Ovary (tissue), 9 donors: ENCODE data around the gene IGF1R. TPM values are rescaled to one million over a fixed set of nuclear protein-coding genes. Genes with fewer than 3 reads are reported as not detected.

Experiments used
- DNase-seq, 5 donors: peaks; one replicate each; pipeline ENCODE4 v3.0.0-alpha.2; 2019 to 2020
- H3K27ac ChIP-seq, 2 donors: fragments of 200-600 bp; one replicate each; pipeline versions ENCODE4 v1.5.1 to v1.8.0; 2019 to 2022
- H3K27me3 ChIP-seq: fragments of 200-600 bp; one replicate; pipeline ENCODE4 v1.8.0; 2022
- H3K36me3 ChIP-seq: fragments of 200-600 bp; sonication (generic); one replicate; pipeline ENCODE4 v1.5.1; 2019
- H3K4me1 ChIP-seq: one replicate; pipeline ENCODE4 v1.8.1; 2013; ENCODE audit warnings: mild to moderate bottlenecking, moderate library complexity; ENCODE audit not compliant: insufficient read depth
- H3K4me3 ChIP-seq: fragments of 200-600 bp; sonication (generic); one replicate; pipeline ENCODE4 v1.5.1; 2017
- H3K9me3 ChIP-seq, 2 donors: fragments of 200-600 bp in 1 of 2; sonication (generic) in 1 of 2; one replicate each; pipeline versions ENCODE4 v1.5.1 to v1.8.1; 2013 to 2019; ENCODE audit warnings: mild to moderate bottlenecking in 1 of 2, moderate library complexity in 1 of 2
- CTCF ChIP-seq, 3 donors: fragments of 450-650 bp in 2 of 3; fragments of 200-600 bp in 1 of 3; IDR thresholded peaks; one replicate each; pipeline versions ENCODE4 v1.5.1 to v1.8.0; 2016 to 2022; ENCODE audit warnings: antibody characterized with exemption in 3 of 3, mild to moderate bottlenecking in 1 of 3
- EP300 ChIP-seq: sonication (generic); formaldehyde crosslinking; IDR thresholded peaks from one replicate; pipeline ENCODE4 v1.6.1; 2017; ENCODE audit warnings: antibody characterized with exemption
- POLR2A ChIP-seq: fragments of 450-650 bp; IDR thresholded peaks from one replicate; pipeline ENCODE4 v1.6.1; 2017; ENCODE audit warnings: antibody characterized with exemption, mild to moderate bottlenecking, moderate library complexity
- WGBS, 3 donors: extraction: QIAGEN DNeasy Blood & Tissue Kit in 1 of 3; methylation state at CpG; one replicate each; pipeline versions ENCODE4 v1.1.5 to v1.1.7; 2013 to 2017; 5-methylcytosine and 5-hydroxymethylcytosine counted together
- intact Hi-C, 4 donors: fragments of 100-400 bp; cut with DNase I; formaldehyde crosslinking; loops; one replicate each; pipeline versions ENCODE4 v1.11.0 to v1.15.1; 2022 to 2023
- polyA plus RNA-seq, 2 donors: library from polyadenylated mRNA; stranded (reverse); fragments of 200-250 nt in 1 of 2; fragments of 350-450 nt in 1 of 2; fragmentation: Illumina TruSeq in 1 of 2; extraction: RNeasy Lipid Tissue Mini Kit (QIAGEN cat#74804) in 1 of 2; gene quantifications; one replicate each; pipeline ENCODE4 v1.2.3, GENCODE V29; 2013 to 2014
- total RNA-seq, 7 donors: library from RNA; depleted of rRNA in 2 of 7; stranded (reverse); fragments of >200 nt in 2 of 7; fragmentation: NEBNext Ultra II Directional in 3 of 7; extraction: Animal tissue kit (Norgen Biotek cat#: 25700) in 3 of 7; gene quantifications; one replicate each; pipeline versions ENCODE4 v1.1.0 to v1.2.4, GENCODE V29; 2016 to 2023
- donor health status: DM: no; HTN: no; CAD: no; lungs with moderate emphysema.
- donor health status: DM: no; HTN: no; CAD: no.
- donor health status: Bipolar disorder and iron deficiency.
- donor health status: DM: yes; HTN: yes; CAD: no.
- donor health status: DM: no; HTN: no; CAD: no.
- donor health status: DM: yes; HTN: yes; CAD: no.

IGF1R gene
- total and polyA plus RNA-seq, 9 donors, result 15.4 to 88.7 (median 68.9) TPM

GRCh38 chr15:98855067-98855814 is 206.9 kb downstream of the IGF1R start:
- 85 to 90% (median 90%) methylated on average over 10 of the region's 10 CpGs for WGBS, 3 donors
- no peaks in the 10 kb centered on the region for H3K9me3 ChIP-seq
- DNase-seq, result no peak
- H3K4me3 ChIP-seq, result no peak overlapping the region
- no peaks in the 10 kb centered on the region for H3K36me3 ChIP-seq
- peak overlapping the region in 1 of 2 donors; percentile 94 for H3K27ac ChIP-seq
- TF ChIP-seq CTCF (IDR thresholded peaks at IDR 0.05), result no peak
- TF ChIP-seq POLR2A, result no peak
- TF ChIP-seq EP300, result no peak
- peaks cover 35% of the 10 kb centered on the region for H3K4me1 ChIP-seq
- intact Hi-C loops, result no loop called here
- no peaks in the 10 kb centered on the region for H3K27me3 ChIP-seq

DNA sequence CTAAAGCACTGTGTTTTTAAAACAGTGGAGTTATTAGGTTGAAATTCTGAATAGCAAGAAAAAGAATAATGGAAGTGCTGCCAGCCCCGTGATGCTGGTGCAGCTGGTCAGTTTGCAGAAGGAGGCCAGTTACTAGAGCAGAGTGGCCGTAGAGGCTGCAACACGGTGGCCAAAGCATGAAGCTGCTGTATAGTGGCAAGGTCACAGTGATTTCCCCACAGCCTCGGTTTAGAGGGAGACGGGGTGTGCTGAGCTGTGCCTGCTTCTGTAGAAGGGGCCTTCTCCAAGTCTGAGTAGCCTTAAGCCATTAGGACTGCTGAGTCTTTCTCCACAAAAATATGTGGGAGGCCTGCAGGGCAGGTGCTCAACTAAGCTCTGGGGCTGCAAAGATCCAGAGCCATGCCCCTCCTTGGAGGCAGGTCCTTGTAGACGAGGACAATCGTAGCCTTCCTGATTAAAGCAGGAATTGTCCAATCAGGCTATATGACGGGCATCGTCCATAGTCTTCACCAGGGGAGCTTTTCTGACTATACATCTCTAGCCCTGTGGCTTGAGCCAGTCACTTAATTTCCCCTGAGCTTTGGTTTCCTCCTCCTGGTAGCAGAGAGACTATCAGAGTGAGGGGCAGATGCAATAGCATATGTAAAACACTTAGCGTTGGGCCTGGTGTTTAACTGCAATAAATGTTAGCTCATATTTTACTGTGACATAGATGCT is 207.6 kb downstream of the IGF1R start:
- H3K9me3 ChIP-seq, result no peaks in the 10 kb centered on the region
- H3K27ac ChIP-seq, result peak overlapping the region in 1 of 2 donors; percentile 94
- intact Hi-C loops, result no loop called here
- peaks cover 33% of the 10 kb centered on the region for H3K4me1 ChIP-seq
- DNase-seq, result no peak
- H3K36me3 ChIP-seq, result no peaks in the 10 kb centered on the region
- TF ChIP-seq POLR2A (no peak), CTCF (IDR thresholded peaks at IDR 0.05) (no peak), EP300 (no peak)
- 34 to 44% (median 40%) methylated on average over 10 of the region's 10 CpGs for WGBS, 3 donors
- H3K27me3 ChIP-seq, result no peaks in the 10 kb centered on the region
- H3K4me3 ChIP-seq, result no peak overlapping the region

DNA sequence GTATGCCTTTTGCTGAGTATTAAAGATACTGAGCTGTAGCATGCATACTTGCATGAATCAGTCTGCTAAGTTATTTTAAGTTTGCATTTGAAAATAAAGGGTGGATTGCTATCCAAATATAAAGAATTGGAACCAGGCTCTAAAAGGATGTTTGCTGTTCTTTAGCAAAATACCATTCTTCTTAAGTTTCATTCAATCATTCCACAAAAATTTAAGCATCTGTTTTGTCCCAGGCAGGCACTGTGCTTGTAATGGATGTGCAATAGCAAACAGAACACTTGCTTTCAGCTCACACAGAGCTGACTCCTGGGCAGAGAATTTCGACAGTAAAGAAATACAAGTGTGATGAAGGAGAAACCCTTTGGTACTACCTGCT is 208.2 kb downstream of the IGF1R start:
- no peak for TF ChIP-seq EP300
- no peak for TF ChIP-seq POLR2A
- TF ChIP-seq CTCF (IDR thresholded peaks at IDR 0.05), result no peak
- intact Hi-C loops, result no loop called here
- Histone ChIP-seq H3K36me3 (no peaks in the 10 kb centered on the region), H3K27me3 (no peaks in the 10 kb centered on the region), H3K4me1 (peaks cover 30% of the 10 kb centered on the region), H3K9me3 (no peaks in the 10 kb centered on the region), H3K4me3 (no peak overlapping the region), H3K27ac (no peak overlapping the region)
- WGBS, 3 donors, result 7 to 35% (median 23%) methylated on average over 1 of the region's 1 CpG
- DNase-seq, result no peak

DNA sequence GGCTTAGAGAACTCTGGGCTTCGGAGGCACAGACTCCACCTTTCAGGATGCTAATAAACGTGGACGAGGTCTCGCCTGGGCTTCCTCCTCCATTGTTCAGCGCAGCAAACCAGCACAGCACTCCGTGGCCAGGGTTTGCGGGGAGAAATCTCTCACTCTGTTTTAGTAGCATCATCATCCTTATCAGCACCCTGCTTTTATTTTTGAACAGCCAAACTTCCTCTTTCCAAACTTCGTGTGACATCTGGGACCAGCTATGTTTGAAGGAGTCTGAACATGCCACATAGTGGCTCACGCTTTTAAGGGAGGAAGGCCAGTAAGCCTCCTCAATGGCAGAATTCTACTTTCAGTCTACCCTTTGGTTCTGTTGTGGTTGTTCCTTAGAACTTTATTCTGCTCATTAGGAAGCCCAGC is 210.3 kb downstream of the IGF1R start:
- H3K27ac ChIP-seq, result peak overlapping the region in 1 of 2 donors; percentile 74
- no peaks in the 10 kb centered on the region for H3K36me3 ChIP-seq
- intact Hi-C loops, result no loop called here
- peaks cover 32% of the 10 kb centered on the region for H3K4me1 ChIP-seq
- TF ChIP-seq POLR2A (no peak), EP300 (no peak), CTCF (IDR thresholded peaks at IDR 0.05) (no peak)
- 9 to 29% (median 16%) methylated on average over 9 of the region's 9 CpGs for WGBS, 3 donors
- H3K4me3 ChIP-seq, result no peak overlapping the region
- H3K9me3 ChIP-seq, result no peaks in the 10 kb centered on the region
- no peaks in the 10 kb centered on the region for H3K27me3 ChIP-seq
- DNase-seq, result no peak
